SK-N-SH (cell line): ENCODE measurements around the gene RPH3AL. TPM values are rescaled to one million over a fixed set of nuclear protein-coding genes. Genes with fewer than 3 reads are reported as not detected.

Experiments
- CTCF ChIA-PET: fragments of 300-600, 350-600 bp; formaldehyde crosslinking; extraction: SDS; loops from one replicate; lab custom pipeline; 2021; lab: Yijun Ruan, JAX
- POLR2A ChIA-PET: fragments of 350-600 bp; sonication (Branson Sonifier 250); formaldehyde crosslinking; extraction: SDS; loops from one replicate; lab custom pipeline; 2020; ENCODE audit warnings: antibody characterized with exemption, inconsistent platforms; lab: Yijun Ruan, JAX
- DNase-seq: peaks from one replicate; pipeline ENCODE4 v3.0.0; 2012
- H2AFZ ChIP-seq: fragments of 200-600 bp; sonication (generic); 2 replicates; pipeline ENCODE4 v1.8.1; 2016; ENCODE audit warnings: antibody characterized with exemption, mild to moderate bottlenecking, low read depth
- H3F3A ChIP-seq: fragments of 200-600 bp; sonication (generic); replicated peaks from 2 replicates; pipeline ENCODE3; 2016; ENCODE audit warnings: antibody characterized with exemption, mild to moderate bottlenecking; ENCODE audit not compliant: insufficient read depth
- H3K27ac ChIP-seq, 2 experiments: fragments of 200-500 bp in 1 of 2; fragments of 200-600 bp in 1 of 2; sonication (Bioruptor generic) in 1 of 2; sonication (generic), shearing (Covaris generic) in 1 of 2; 2 replicates each; pipeline versions ENCODE4 v1.5.1 to v1.6.1; 2014 to 2016; ENCODE audit warnings: low read depth in 2 of 2, inconsistent platforms in 1 of 2, low read length in 1 of 2, mild to moderate bottlenecking in 1 of 2, mixed read lengths in 1 of 2
- H3K27me3 ChIP-seq: fragments of 200-600 bp; sonication (generic), shearing (Covaris generic); 2 replicates; pipeline ENCODE4 v1.6.1; 2016; ENCODE audit warnings: mixed run types; ENCODE audit not compliant: insufficient read depth
- H3K36me3 ChIP-seq, 2 experiments: fragments of 200-500 bp in 1 of 2; fragments of 200-600 bp in 1 of 2; sonication (Bioruptor generic) in 1 of 2; sonication (generic) in 1 of 2; replicated peaks in 1 of 2; 2 replicates each; pipeline versions ENCODE3 to v1.5.1; 2014 to 2016; ENCODE audit warnings: low read length in 1 of 2, mild to moderate bottlenecking in 1 of 2; ENCODE audit not compliant: insufficient read depth in 2 of 2, control insufficient read depth in 1 of 2
- H3K4me1 ChIP-seq, 2 experiments: fragments of 200-500 bp in 1 of 2; fragments of 200-600 bp in 1 of 2; sonication (Bioruptor generic) in 1 of 2; sonication (generic), shearing (Covaris generic) in 1 of 2; 2 replicates each; pipeline versions ENCODE4 v1.5.1 to v1.6.1; 2014 to 2016; ENCODE audit warnings: low read depth in 1 of 2, low read length in 1 of 2, mixed run types in 1 of 2; ENCODE audit not compliant: insufficient read depth in 2 of 2, control insufficient read depth in 1 of 2
- H3K4me2 ChIP-seq: fragments of 200-600 bp; sonication (generic), shearing (Covaris generic); 2 replicates; pipeline ENCODE4 v1.6.1; 2017; ENCODE audit warnings: mixed run types
- H3K4me3 ChIP-seq, 2 experiments: fragments of 200-500 bp in 1 of 2; fragments of 200-600 bp in 1 of 2; sonication (Bioruptor generic) in 1 of 2; sonication (generic), shearing (Covaris generic) in 1 of 2; 2 replicates each; pipeline versions ENCODE4 v1.5.1 to v1.8.1; 2014 to 2016; ENCODE audit warnings: low read depth in 2 of 2, inconsistent platforms in 1 of 2, low read length in 1 of 2, mild to moderate bottlenecking in 1 of 2, mixed read lengths in 1 of 2, moderate library complexity in 1 of 2
- H3K79me2 ChIP-seq: fragments of 200-600 bp; sonication (generic); 2 replicates; pipeline ENCODE4 v1.8.1; 2017; ENCODE audit warnings: mild to moderate bottlenecking; ENCODE audit not compliant: insufficient read depth
- H3K9ac ChIP-seq: fragments of 200-600 bp; sonication (generic); 2 replicates; pipeline ENCODE4 v1.6.1; 2017; ENCODE audit warnings: mixed run types
- H3K9me2 ChIP-seq: fragments of 200-600 bp; sonication (generic); 2 replicates; pipeline ENCODE4 v1.6.1; 2017; ENCODE audit warnings: mixed run types
- H3K9me3 ChIP-seq: fragments of 200-600 bp; sonication (generic); 2 replicates; pipeline ENCODE4 v1.6.1; 2017; ENCODE audit warnings: mixed run types, mild to moderate bottlenecking, moderate library complexity
- H4K20me1 ChIP-seq: fragments of 200-600 bp; sonication (generic); 2 replicates; pipeline ENCODE4 v1.6.1; 2017; ENCODE audit warnings: mild to moderate bottlenecking, mixed run types; ENCODE audit not compliant: insufficient read depth
- CTCF ChIP-seq: fragments of 200-600 bp; sonication (generic); IDR thresholded peaks from 2 replicates; pipeline ENCODE4 v1.6.1; 2017; ENCODE audit warnings: antibody characterized with exemption, mild to moderate bottlenecking, moderate library complexity
- GABPA ChIP-seq: IDR thresholded peaks from 2 replicates; pipeline ENCODE4 v1.4.0; 2012; ENCODE audit warnings: low read depth, mild to moderate bottlenecking
- GATA2 ChIP-seq: sonication (generic); formaldehyde crosslinking; IDR thresholded peaks from 2 replicates; pipeline ENCODE4 v1.5.0; 2020; ENCODE audit warnings: mild to moderate bottlenecking, missing genetic modification reagents
- IRF3 ChIP-seq: fragments of 150-350 bp; IDR thresholded peaks from 2 replicates; pipeline ENCODE4 v1.6.1; 2016; ENCODE audit warnings: mild to moderate bottlenecking, low read depth, low read length
- JUND ChIP-seq: IDR thresholded peaks from 2 replicates; pipeline ENCODE4 v1.4.0; 2012
- MAX ChIP-seq: IDR thresholded peaks from 2 replicates; pipeline ENCODE4 v1.4.0; 2012; ENCODE audit warnings: low read depth
- MEF2A ChIP-seq: IDR thresholded peaks from 2 replicates; pipeline ENCODE4 v1.4.0; 2012; ENCODE audit warnings: low read depth, borderline replicate concordance
- MXI1 ChIP-seq: IDR thresholded peaks from 2 replicates; pipeline ENCODE4 v1.6.1; 2012; ENCODE audit warnings: mild to moderate bottlenecking, low read depth, low read length, improper control_type of control experiment
- NFIC ChIP-seq: IDR thresholded peaks from 2 replicates; pipeline ENCODE4 v1.4.0; 2012; ENCODE audit warnings: borderline replicate concordance
- PBX3 ChIP-seq: IDR thresholded peaks from 2 replicates; pipeline ENCODE4; 2012
- POLR2AphosphoS5 ChIP-seq: IDR thresholded peaks from 2 replicates; pipeline ENCODE4 v1.6.1; 2012; ENCODE audit warnings: low read depth, low read length
- RFX5 ChIP-seq: IDR thresholded peaks from 2 replicates; pipeline ENCODE4 v1.6.1; 2012; ENCODE audit warnings: mild to moderate bottlenecking, improper control_type of control experiment, low read length
- RXRA ChIP-seq: IDR thresholded peaks from 2 replicates; pipeline ENCODE4 v1.4.0; 2012; ENCODE audit warnings: low read depth, mild to moderate bottlenecking, borderline replicate concordance
- SIN3A ChIP-seq: IDR thresholded peaks from 2 replicates; pipeline ENCODE4 v1.6.1; 2012; ENCODE audit warnings: low read depth, mild to moderate bottlenecking, low read length, moderate library complexity, borderline replicate concordance
- SMC3 ChIP-seq: IDR thresholded peaks from 2 replicates; pipeline ENCODE4 v1.6.1; 2012; ENCODE audit warnings: low read depth, low read length, improper control_type of control experiment
- TAF1 ChIP-seq: IDR thresholded peaks from 2 replicates; pipeline ENCODE4 v1.6.1; 2012; ENCODE audit warnings: low read depth, mild to moderate bottlenecking, low read length, moderate library complexity, borderline replicate concordance
- USF1 ChIP-seq: IDR thresholded peaks from 2 replicates; pipeline ENCODE4 v1.4.0; 2012; ENCODE audit warnings: low read depth, borderline replicate concordance
- USF2 ChIP-seq: fragments of 150-350 bp; IDR thresholded peaks from 2 replicates; pipeline ENCODE4 v1.6.1; 2017; ENCODE audit warnings: antibody characterized with exemption, low read length, low read depth, borderline replicate concordance
- YY1 ChIP-seq: IDR thresholded peaks from 2 replicates; pipeline ENCODE4 v1.4.0; 2012; ENCODE audit warnings: low read depth, mild to moderate bottlenecking
- WGBS: methylation state at CpG from one replicate; pipeline ENCODE4 v1.1.6; 2017; ENCODE audit warnings: low lambda C conversion rate; 5-methylcytosine and 5-hydroxymethylcytosine counted together
- polyA plus RNA-seq, 3 experiments: library from polyadenylated mRNA; depleted of rRNA; stranded (reverse); fragments of >200 nt; gene quantifications; 2 replicates each; pipeline ENCODE4 v1.2.3, GENCODE V29; 2012

RPH3AL gene
- polyA plus RNA-seq, 1 of the 3 experiments (the other 2 are of a cell fraction), result 2.9 TPM

- Histone ChIP-seq H3K36me3 (no peaks in the 10 kb centered on the region), H3K9ac (no peak overlapping the region), H3K27ac (no peak overlapping the region), H3K9me2 (no peaks in the 10 kb centered on the region), H2AFZ (no peak overlapping the region), H3K4me1 (peaks cover 0 to 7% of the 10 kb centered on the region in 2 experiments; a peak in 1 of 4 replicates), H4K20me1 (no peaks in the 10 kb centered on the region), H3K27me3 (no peaks in the 10 kb centered on the region), H3K4me3 (no peak overlapping the region), H3K79me2 (no peaks in the 10 kb centered on the region), H3K9me3 (no peaks in the 10 kb centered on the region), H3K4me2 (no peak overlapping the region), H3F3A (no peaks in the 10 kb centered on the region)
- ChIA-PET POLR2A (no interaction called here), CTCF (interaction anchor here (2.0 kb wide), 1 partner anchor 98 kb away, joined by 5 read pairs; no protein-coding TSS in a partner anchor)
- no peak for TF ChIP-seq TAF1
- no peak for TF ChIP-seq SIN3A
- TF ChIP-seq CTCF, result no peak
- TF ChIP-seq GABPA, result no peak
- TF ChIP-seq MXI1, result no peak
- TF ChIP-seq USF2, result no peak
- no peak for TF ChIP-seq IRF3
- TF ChIP-seq YY1, result no peak
- WGBS, result 59% methylated on average over 4 of the region's 8 CpGs
- no peak for DNase-seq
These were observed 142.2 kb downstream of the RPH3AL start for GRCh38 chr17:210402-210801.

- no peaks in the 10 kb centered on the region for H3F3A ChIP-seq
- H3K9me3 ChIP-seq, result no peaks in the 10 kb centered on the region
- H3K4me2 ChIP-seq, result no peak overlapping the region
- DNase-seq, result no peak
- no peaks in the 10 kb centered on the region for H3K36me3 ChIP-seq
- 65% methylated on average over 4 of the region's 8 CpGs for WGBS
- H4K20me1 ChIP-seq, result no peaks in the 10 kb centered on the region
- H3K27ac ChIP-seq, result no peak overlapping the region
- H3K27me3 ChIP-seq, result no peaks in the 10 kb centered on the region
- no peaks in the 10 kb centered on the region for H3K79me2 ChIP-seq
- ChIA-PET CTCF (interaction anchor here (1.8 kb wide), 1 partner anchor 15 kb away, joined by 4 read pairs; no protein-coding TSS in a partner anchor), POLR2A (no interaction called here)
- no peak overlapping the region for H2AFZ ChIP-seq
- no peak overlapping the region for H3K9ac ChIP-seq
- H3K9me2 ChIP-seq, result no peaks in the 10 kb centered on the region
- H3K4me1 ChIP-seq, result peaks cover 0 to under 1% of the 10 kb centered on the region in 2 experiments; a peak in 1 of 4 replicates
- H3K4me3 ChIP-seq, result no peak overlapping the region
- no peak for TF ChIP-seq SMC3
- TF ChIP-seq JUND, result no peak
- TF ChIP-seq SIN3A, result no peak
- no peak for TF ChIP-seq RXRA
- TF ChIP-seq USF1, result no peak
- no peak for TF ChIP-seq PBX3
- no peak for TF ChIP-seq RFX5
- no peak for TF ChIP-seq POLR2AphosphoS5
- TF ChIP-seq GATA2 (CRISPR knock-in tag), result no peak
- no peak for TF ChIP-seq MXI1
- TF ChIP-seq NFIC, result no peak
- no peak for TF ChIP-seq MAX
- no peak for TF ChIP-seq MEF2A
These were observed 144.2 kb downstream of the RPH3AL start for GRCh38 chr17:208429-208828.
